NT2/D1 (cell line): Measurements from ENCODE around the gene NEB.

Experiments used
- DNase-seq: peaks from one replicate; pipeline ENCODE4 v3.0.0-alpha.2; 2011; ENCODE audit warnings: low read depth, low spot score
- H3K27me3 ChIP-seq: 2 replicates; pipeline ENCODE4 v1.6.0; 2011; ENCODE audit warnings: mild to moderate bottlenecking; ENCODE audit not compliant: insufficient read length, insufficient read depth
- H3K36me3 ChIP-seq: 2 replicates; pipeline ENCODE4 v1.6.1; 2011; ENCODE audit warnings: mild to moderate bottlenecking, low read length, mixed read lengths; ENCODE audit not compliant: insufficient read depth, insufficient read length
- H3K4me1 ChIP-seq: 2 replicates; pipeline ENCODE4 v1.5.1; 2011; ENCODE audit not compliant: insufficient read depth, insufficient read length
- H3K4me3 ChIP-seq: 2 replicates; pipeline ENCODE4 v1.5.1; 2011; ENCODE audit warnings: low read depth; ENCODE audit not compliant: insufficient read length
- H3K9ac ChIP-seq: 2 replicates; pipeline ENCODE4 v1.6.0; 2011; ENCODE audit warnings: low read depth; ENCODE audit not compliant: insufficient read length
- H3K9me3 ChIP-seq: 2 replicates; pipeline ENCODE4 v1.5.1; 2011; ENCODE audit warnings: mild to moderate bottlenecking, low read length; ENCODE audit not compliant: insufficient read depth
- SUZ12 ChIP-seq: IDR thresholded peaks from 2 replicates; pipeline ENCODE4 v1.6.1; 2011; ENCODE audit not compliant: insufficient read length, insufficient read depth; ENCODE audit errors: extremely low read depth
- YY1 ChIP-seq: IDR thresholded peaks from 2 replicates; pipeline ENCODE4 v1.6.1; 2011; ENCODE audit not compliant: insufficient read length, insufficient read depth
- ZNF274 ChIP-seq: IDR thresholded peaks from 2 replicates; pipeline ENCODE4 v1.6.1; 2011; ENCODE audit warnings: mild to moderate bottlenecking, low read depth, low read length

Gene NEB

GRCh38 chr2:151729415-151729811, 4.9 kb downstream of the NEB start:
- no peaks in the 10 kb centered on the region for H3K27me3 ChIP-seq
- H3K9ac ChIP-seq, result no peak overlapping the region
- no peak for DNase-seq
- no peaks in the 10 kb centered on the region for H3K9me3 ChIP-seq
- no peak overlapping the region for H3K4me3 ChIP-seq
- H3K4me1 ChIP-seq, result no peaks in the 10 kb centered on the region
- TF ChIP-seq ZNF274 (no peak), YY1 (no peak), SUZ12 (no peak)
- no peaks in the 10 kb centered on the region for H3K36me3 ChIP-seq

GRCh38 chr2:151728804-151729414, 5.4 kb downstream of the NEB start:
- TF ChIP-seq ZNF274, result no peak
- no peak for TF ChIP-seq YY1
- TF ChIP-seq SUZ12, result no peak
- Histone ChIP-seq H3K27me3 (no peaks in the 10 kb centered on the region), H3K9ac (no peak overlapping the region), H3K36me3 (no peaks in the 10 kb centered on the region), H3K4me3 (no peak overlapping the region), H3K4me1 (no peaks in the 10 kb centered on the region), H3K9me3 (0 out of 2 replicates have a peak, but pooled peaks cover 3% of the 10 kb centered on the region)
- DNase-seq, result no peak

- Histone ChIP-seq H3K4me3 (no peak overlapping the region), H3K9me3 (0 out of 2 replicates have a peak, but pooled peaks cover 6% of the 10 kb centered on the region), H3K27me3 (no peaks in the 10 kb centered on the region), H3K9ac (no peak overlapping the region), H3K4me1 (no peaks in the 10 kb centered on the region), H3K36me3 (no peaks in the 10 kb centered on the region)
- TF ChIP-seq ZNF274 (no peak), YY1 (no peak), SUZ12 (no peak)
- DNase-seq, result no peak
Observed at GRCh38 chr2:151727593-151728552, 6.4 kb downstream of the NEB start.

GRCh38 chr2:151721161-151721560, 13.1 kb downstream of the NEB start:
- no peaks in the 10 kb centered on the region for H3K36me3 ChIP-seq
- TF ChIP-seq ZNF274, result no peak
- no peak for TF ChIP-seq YY1
- TF ChIP-seq SUZ12, result no peak
- H3K27me3 ChIP-seq, result no peaks in the 10 kb centered on the region
- H3K9me3 ChIP-seq, result 0 out of 2 replicates have a peak, but pooled peaks cover 6% of the 10 kb centered on the region
- H3K9ac ChIP-seq, result no peak overlapping the region
- DNase-seq, result no peak
- no peak overlapping the region for H3K4me3 ChIP-seq
- no peaks in the 10 kb centered on the region for H3K4me1 ChIP-seq

GRCh38 chr2:151720521-151720920, 13.8 kb downstream of the NEB start:
- Histone ChIP-seq H3K4me1 (no peaks in the 10 kb centered on the region), H3K4me3 (no peak overlapping the region), H3K9ac (no peak overlapping the region), H3K9me3 (0 out of 2 replicates have a peak, but pooled peaks cover 6% of the 10 kb centered on the region), H3K36me3 (no peaks in the 10 kb centered on the region), H3K27me3 (no peaks in the 10 kb centered on the region)
- TF ChIP-seq ZNF274 (no peak), SUZ12 (no peak), YY1 (no peak)
- no peak for DNase-seq

GRCh38 chr2:151718796-151719195, 15.5 kb downstream of the NEB start:
- H3K4me1 ChIP-seq, result no peaks in the 10 kb centered on the region
- TF ChIP-seq ZNF274, result no peak
- TF ChIP-seq SUZ12, result no peak
- no peak for TF ChIP-seq YY1
- no peak overlapping the region for H3K4me3 ChIP-seq
- H3K27me3 ChIP-seq, result no peaks in the 10 kb centered on the region
- no peak overlapping the region for H3K9ac ChIP-seq
- 0 out of 2 replicates have a peak, but pooled peaks cover 2% of the 10 kb centered on the region for H3K9me3 ChIP-seq
- H3K36me3 ChIP-seq, result no peaks in the 10 kb centered on the region
- no peak for DNase-seq

- no peak for TF ChIP-seq SUZ12
- no peak for TF ChIP-seq ZNF274
- no peak for TF ChIP-seq YY1
Observed at GRCh38 chr2:151718247-151718646, 16.0 kb downstream of the NEB start.

More at GRCh38 chr2:151718247-151718646, 16.0 kb downstream of the NEB start:
- Histone ChIP-seq H3K4me1 (no peaks in the 10 kb centered on the region), H3K9ac (no peak overlapping the region), H3K27me3 (no peaks in the 10 kb centered on the region), H3K4me3 (no peak overlapping the region), H3K36me3 (no peaks in the 10 kb centered on the region), H3K9me3 (no peaks in the 10 kb centered on the region)
- no peak for DNase-seq
